Stomach (tissue), 9 donors: Measurements from ENCODE around the gene RAB30. TPM values are rescaled to one million over a fixed set of nuclear protein-coding genes. Genes with fewer than 3 reads are reported as not detected.
"Not testable (repeated sequence)": the region's sequence is repeated elsewhere in the genome, so short reads cannot be mapped to it uniquely, and the experiment has no call there.

Experiments
- DNase-seq, 2 donors: peaks; one replicate each; pipeline versions ENCODE4 v3.0.0 to v3.0.0-alpha.2; 2013 to 2019
- H3K27ac ChIP-seq, 5 donors: fragments of 200-600 bp in 4 of 5; sonication (generic) in 4 of 5; one replicate each; pipeline ENCODE4 v1.5.1; 2013 to 2019; ENCODE audit warnings: mild to moderate bottlenecking in 1 of 5, moderate library complexity in 1 of 5
- H3K27me3 ChIP-seq, 3 donors: fragments of 200-600 bp; sonication (generic); one replicate each; pipeline ENCODE4 v1.5.1; 2017 to 2019; ENCODE audit warnings: mixed run types in 1 of 3
- H3K36me3 ChIP-seq, 4 donors: fragments of 200-600 bp; sonication (generic); 1 replicate in 3 of 4; 2 replicates in 1 of 4; pipeline ENCODE4 v1.5.1; 2016 to 2019
- H3K4me1 ChIP-seq, 4 donors: fragments of 200-600 bp; sonication (generic); one replicate each; pipeline ENCODE4 v1.5.1; 2016 to 2019
- H3K4me3 ChIP-seq, 4 donors: fragments of 200-600 bp; sonication (generic) in 3 of 4; one replicate each; pipeline ENCODE4 v1.5.1; 2016 to 2019; ENCODE audit warnings: mild to moderate bottlenecking in 1 of 4
- H3K9me3 ChIP-seq, 4 donors: fragments of 200-600 bp; sonication (generic); one replicate each; pipeline ENCODE4 v1.5.1; 2016 to 2019
- EP300 ChIP-seq: sonication (generic); formaldehyde crosslinking; IDR thresholded peaks from one replicate; pipeline ENCODE4 v1.6.1; 2017; ENCODE audit warnings: antibody characterized with exemption
- POLR2A ChIP-seq, 4 donors: fragments of 450-650 bp; IDR thresholded peaks; one replicate each; pipeline ENCODE4 v1.6.1; 2016; ENCODE audit warnings: antibody characterized with exemption in 4 of 4, control low read depth in 2 of 4, mild to moderate bottlenecking in 1 of 4, moderate library complexity in 1 of 4
- POLR2AphosphoS5 ChIP-seq, 3 donors: sonication (generic); formaldehyde crosslinking; IDR thresholded peaks; one replicate each; pipeline ENCODE4 v1.6.1; 2016; ENCODE audit warnings: antibody characterized with exemption in 3 of 3
- WGBS, 5 donors: extraction: QIAGEN DNeasy Blood & Tissue Kit in 3 of 5; methylation state at CpG; one replicate each; pipeline versions ENCODE4 v1.1.5 to v1.1.7; 2013 to 2018; 5-methylcytosine and 5-hydroxymethylcytosine counted together
- intact Hi-C: fragments of 100-400 bp; cut with DNase I; formaldehyde crosslinking; loops from one replicate; pipeline ENCODE4 v1.15.1; 2023; ENCODE audit warnings: low total_unique reads
- polyA plus RNA-seq, 3 donors: library from polyadenylated mRNA; stranded (reverse); fragments of 200-250 nt; gene quantifications; one replicate each; pipeline ENCODE4 v1.2.3, GENCODE V29; 2013
- total RNA-seq, 5 donors: library from RNA; depleted of rRNA; stranded (reverse); fragments of >200 nt; gene quantifications; one replicate each; pipeline versions ENCODE4 v1.1.0 to v1.2.3, GENCODE V29; 2014 to 2016
- TF ChIP-seq, protein P1 (sequence below), 7 experiments: fragments of 450-650 bp in 4 of 7; fragments of 200-600 bp in 3 of 7; sonication (generic) in 3 of 7; IDR thresholded peaks; one replicate each; pipeline ENCODE4 v1.5.1; 2016 to 2019; ENCODE audit warnings: antibody characterized with exemption in 7 of 7, control low read depth in 2 of 7, mild to moderate bottlenecking in 1 of 7
- donor health status: healthy with polysubstance abuse.
- donor health status: Bipolar disorder and iron deficiency.
- donor health status: healthy.

Gene RAB30
- total and polyA plus RNA-seq, 8 donors, result 0.29 to 14.0 (median 3.1) TPM

DNA sequence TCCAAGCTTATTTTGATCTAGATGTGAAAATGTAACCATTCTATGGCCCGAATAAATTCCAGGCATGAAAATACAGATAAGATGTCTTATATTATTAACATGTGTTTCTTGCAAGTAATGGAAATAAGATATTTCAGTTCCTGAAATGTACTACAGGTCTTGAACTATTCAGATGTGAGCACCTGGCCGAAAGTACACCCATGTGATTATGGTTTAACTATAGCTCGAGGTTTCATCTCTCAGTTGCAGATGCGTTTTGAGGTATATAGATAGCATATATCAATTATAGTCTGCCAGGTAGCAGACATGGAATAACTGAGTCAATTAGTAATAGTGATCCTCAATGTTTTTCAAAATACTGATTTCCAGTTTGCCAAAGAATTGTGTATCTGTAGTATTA, 101.9 kb downstream of the RAB30 start:
- no peak overlapping the region for H3K4me3 ChIP-seq
- 78 to 94% (median 86%) methylated on average over 4 of the region's 4 CpGs for WGBS, 5 donors
- no peak for DNase-seq
- H3K4me1 ChIP-seq, result no peaks in the 10 kb centered on the region
- TF ChIP-seq EP300 (no peak), POLR2AphosphoS5 (IDR thresholded peaks at IDR 0.05) (no peak), POLR2A (IDR thresholded peaks at IDR 0.05) (no peak)
- TF ChIP-seq, protein P1, sequence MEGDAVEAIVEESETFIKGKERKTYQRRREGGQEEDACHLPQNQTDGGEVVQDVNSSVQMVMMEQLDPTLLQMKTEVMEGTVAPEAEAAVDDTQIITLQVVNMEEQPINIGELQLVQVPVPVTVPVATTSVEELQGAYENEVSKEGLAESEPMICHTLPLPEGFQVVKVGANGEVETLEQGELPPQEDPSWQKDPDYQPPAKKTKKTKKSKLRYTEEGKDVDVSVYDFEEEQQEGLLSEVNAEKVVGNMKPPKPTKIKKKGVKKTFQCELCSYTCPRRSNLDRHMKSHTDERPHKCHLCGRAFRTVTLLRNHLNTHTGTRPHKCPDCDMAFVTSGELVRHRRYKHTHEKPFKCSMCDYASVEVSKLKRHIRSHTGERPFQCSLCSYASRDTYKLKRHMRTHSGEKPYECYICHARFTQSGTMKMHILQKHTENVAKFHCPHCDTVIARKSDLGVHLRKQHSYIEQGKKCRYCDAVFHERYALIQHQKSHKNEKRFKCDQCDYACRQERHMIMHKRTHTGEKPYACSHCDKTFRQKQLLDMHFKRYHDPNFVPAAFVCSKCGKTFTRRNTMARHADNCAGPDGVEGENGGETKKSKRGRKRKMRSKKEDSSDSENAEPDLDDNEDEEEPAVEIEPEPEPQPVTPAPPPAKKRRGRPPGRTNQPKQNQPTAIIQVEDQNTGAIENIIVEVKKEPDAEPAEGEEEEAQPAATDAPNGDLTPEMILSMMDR (IDR thresholded peaks at IDR 0.05), result no peak
- H3K36me3 ChIP-seq, result no peaks in the 10 kb centered on the region
- no peaks in the 10 kb centered on the region for H3K27me3 ChIP-seq
- no peaks in the 10 kb centered on the region for H3K9me3 ChIP-seq
- intact Hi-C loops, result no loop called here
- no peak overlapping the region for H3K27ac ChIP-seq

DNA sequence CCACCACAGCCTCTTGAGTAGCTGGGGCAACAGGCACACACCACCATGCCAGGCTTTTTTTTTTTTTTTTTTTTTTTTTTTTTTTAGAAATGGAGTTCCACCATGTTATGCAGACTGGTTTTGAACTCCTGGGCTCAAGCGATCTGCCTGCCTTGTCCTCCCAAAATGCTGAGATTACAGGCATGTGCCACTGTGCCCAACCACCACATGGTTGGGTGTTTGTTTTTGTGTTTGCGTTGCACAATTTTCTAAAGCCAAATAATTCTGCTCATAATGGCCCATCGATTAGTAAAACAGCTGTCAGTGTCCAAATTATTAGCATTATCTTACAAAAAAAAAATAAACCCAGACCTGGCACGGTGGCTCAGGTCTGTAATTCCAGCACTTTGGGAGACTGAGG, 104.3 kb downstream of the RAB30 start:
- 75 to 89% (median 86%) methylated on average over 4 of the region's 4 CpGs for WGBS, 5 donors
- intact Hi-C loops, result no loop called here
- Histone ChIP-seq H3K4me1 (no peaks in the 10 kb centered on the region), H3K9me3 (no peaks in the 10 kb centered on the region), H3K4me3 (no peak overlapping the region), H3K27me3 (no peaks in the 10 kb centered on the region), H3K27ac (no peak overlapping the region), H3K36me3 (no peaks in the 10 kb centered on the region)
- TF ChIP-seq, protein P1 (IDR thresholded peaks at IDR 0.05), result no peak
- TF ChIP-seq EP300, result no peak
- TF ChIP-seq POLR2AphosphoS5 (IDR thresholded peaks at IDR 0.05), result no peak
- TF ChIP-seq POLR2A (IDR thresholded peaks at IDR 0.05), result no peak
- no peak for DNase-seq

DNA sequence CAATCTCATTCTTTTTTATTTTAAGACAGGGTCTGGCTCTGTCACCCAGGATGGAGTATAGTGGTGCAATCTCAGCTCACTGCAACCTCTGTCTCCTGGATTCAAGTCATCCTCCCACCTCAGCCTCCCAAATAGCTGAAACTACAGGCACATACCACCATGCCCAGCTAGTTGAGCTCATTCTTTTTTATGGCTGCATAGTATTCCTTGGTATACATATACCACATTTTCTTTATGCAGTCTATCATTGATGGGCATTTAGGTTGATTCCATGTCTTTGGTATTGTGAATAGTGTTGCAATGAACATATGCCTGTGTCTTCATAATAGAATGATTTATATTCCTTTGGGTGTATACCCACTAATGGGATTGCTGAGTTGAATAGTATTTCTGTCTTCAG, 109.7 kb downstream of the RAB30 start:
- H3K4me3 ChIP-seq, H3K36me3 ChIP-seq, H3K9me3 ChIP-seq, DNase-seq, H3K27me3 ChIP-seq, intact Hi-C loops, H3K4me1 ChIP-seq, H3K27ac ChIP-seq: not testable (repeated sequence)

DNA sequence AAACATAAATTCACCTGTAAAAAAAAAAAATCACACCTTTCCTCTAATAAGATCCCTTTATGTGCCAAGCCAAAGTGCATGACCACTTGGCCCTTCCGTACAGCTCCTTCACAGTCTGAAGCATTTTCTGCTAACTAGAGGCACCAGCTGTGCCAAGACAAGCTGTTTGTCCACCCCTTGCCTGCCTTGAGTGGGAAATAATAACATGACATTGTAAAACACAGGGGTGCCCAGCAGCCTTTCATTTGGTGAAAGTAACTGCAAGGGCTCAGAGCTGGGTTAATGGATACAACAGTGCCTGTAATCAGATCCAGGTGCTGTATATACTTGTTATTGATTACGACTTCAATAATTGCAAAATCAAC, 110.9 kb downstream of the RAB30 start:
- WGBS, 5 donors, result 54 to 76% (median 72%) methylated on average over 2 of the region's 2 CpGs

More for the DNA sequence above, 110.9 kb downstream of the RAB30 start:
- DNase-seq, result no peak
- Histone ChIP-seq H3K27me3 (no peaks in the 10 kb centered on the region), H3K4me1 (peaks cover 0 to 9% (median 0%) of the 10 kb centered on the region in 4 donors), H3K27ac (peak overlapping the region in 2 of 5 donors; percentile 5 to 6), H3K36me3 (no peaks in the 10 kb centered on the region), H3K4me3 (no peak overlapping the region), H3K9me3 (no peaks in the 10 kb centered on the region)
- TF ChIP-seq POLR2A (IDR thresholded peaks at IDR 0.05) (no peak), POLR2AphosphoS5 (IDR thresholded peaks at IDR 0.05) (no peak), EP300 (no peak)
- TF ChIP-seq, protein P1 (IDR thresholded peaks at IDR 0.05), result no peak
- intact Hi-C loops, result no loop called here
